SK-N-SH treated with all-trans-retinoic acid at 6 μM for 48 hours (cell line): ENCODE data around the gene AUTS2.
A peak's percentile ranks its signal among the peaks of the same experiment; 100 is the strongest.

Experiments
- ATAC-seq: fragments of 200-7000 bp; cut with Tn5 transposase; 3 replicates; pipeline ENCODE4 v1.9.1; 2020; ENCODE audit warnings: mild to moderate bottlenecking, moderate library complexity
- ARNTL ChIP-seq: fragments of 450-650 bp; formaldehyde crosslinking; IDR thresholded peaks from 2 replicates; pipeline ENCODE4 v1.5.0; 2020; ENCODE audit warnings: low read depth, mild to moderate bottlenecking, moderate library complexity, borderline replicate concordance
- CREB5 ChIP-seq: fragments of 250-450 bp; sonication (Bioruptor Pico); IDR thresholded peaks from 2 replicates; pipeline ENCODE4 v1.5.1; 2020; ENCODE audit warnings: low read depth, mild to moderate bottlenecking, moderate library complexity
- CSDC2 ChIP-seq: fragments of 250-450 bp; sonication (Bioruptor Pico); IDR thresholded peaks from 2 replicates; pipeline ENCODE4 v1.5.0; 2020; ENCODE audit warnings: mild to moderate bottlenecking, moderate library complexity
- CSRNP3 ChIP-seq: fragments of 250-450 bp; sonication (Bioruptor Pico); IDR thresholded peaks from 2 replicates; pipeline ENCODE4 v1.5.1; 2021; ENCODE audit warnings: mild to moderate bottlenecking, moderate library complexity
- ESRRG ChIP-seq: fragments of 250-450 bp; sonication (Bioruptor Pico); IDR thresholded peaks from 2 replicates; pipeline ENCODE4 v1.6.1; 2021; ENCODE audit warnings: mild to moderate bottlenecking
- GLIS3 ChIP-seq: fragments of 250-450 bp; sonication (Bioruptor Pico); IDR thresholded peaks from 2 replicates; pipeline ENCODE4 v1.5.0; 2020; ENCODE audit warnings: mild to moderate bottlenecking, moderate library complexity
- ISL1 ChIP-seq: fragments of 250-450 bp; sonication (Bioruptor Pico); IDR thresholded peaks from 2 replicates; pipeline ENCODE4 v2.1.2; 2022; ENCODE audit warnings: mild to moderate bottlenecking, moderate library complexity
- OSR1 ChIP-seq: fragments of 250-450 bp; sonication (Bioruptor Pico); IDR thresholded peaks from 2 replicates; pipeline ENCODE4 v1.8.0; 2022; ENCODE audit warnings: moderate library complexity, mild to moderate bottlenecking, inconsistent platforms
- PATZ1 ChIP-seq: fragments of 250-450 bp; sonication (Bioruptor Pico); IDR thresholded peaks from 2 replicates; pipeline ENCODE4 v1.8.0; 2020; ENCODE audit warnings: mild to moderate bottlenecking, moderate library complexity, borderline replicate concordance
- POU6F1 ChIP-seq: fragments of 250-450 bp; sonication (Bioruptor Pico); IDR thresholded peaks from 2 replicates; pipeline ENCODE4 v1.8.0; 2021; ENCODE audit warnings: low read depth, mild to moderate bottlenecking, moderate library complexity, borderline replicate concordance
- PPARA ChIP-seq: fragments of 250-450 bp; sonication (Bioruptor Pico); IDR thresholded peaks from 2 replicates; pipeline ENCODE4 v1.5.0; 2020; ENCODE audit warnings: mild to moderate bottlenecking, borderline replicate concordance
- SNAI2 ChIP-seq: fragments of 250-450 bp; sonication (Bioruptor Pico); IDR thresholded peaks from 2 replicates; pipeline ENCODE4 v1.5.0; 2020; ENCODE audit warnings: mild to moderate bottlenecking, moderate library complexity
- TCF4 ChIP-seq: fragments of 250-450 bp; sonication (Bioruptor Pico); IDR thresholded peaks from 2 replicates; pipeline ENCODE4 v1.8.0; 2021; ENCODE audit warnings: mild to moderate bottlenecking, moderate library complexity, borderline replicate concordance
- TSHZ2 ChIP-seq: fragments of 250-450 bp; sonication (Bioruptor Pico); IDR thresholded peaks from 2 replicates; pipeline ENCODE4 v1.5.0; 2020; ENCODE audit warnings: mild to moderate bottlenecking, moderate library complexity
- ZC3H10 ChIP-seq: fragments of 250-450 bp; sonication (Bioruptor Pico); IDR thresholded peaks from 2 replicates; pipeline ENCODE4 v1.5.1; 2021; ENCODE audit warnings: mild to moderate bottlenecking, moderate library complexity
- ZNF565 ChIP-seq: fragments of 450-650 bp; formaldehyde crosslinking; conservative IDR thresholded peaks from 2 replicates; pipeline ENCODE4 v1.5.0; 2020; ENCODE audit warnings: low read depth, mild to moderate bottlenecking, moderate library complexity
- ZNF70 ChIP-seq: fragments of 450-650 bp; formaldehyde crosslinking; IDR thresholded peaks from 2 replicates; pipeline ENCODE4 v1.5.0; 2020; ENCODE audit warnings: mild to moderate bottlenecking, moderate library complexity
- ZNF8 ChIP-seq: fragments of 450-650 bp; formaldehyde crosslinking; IDR thresholded peaks from 2 replicates; pipeline ENCODE4 v1.5.0; 2020; ENCODE audit warnings: mild to moderate bottlenecking, moderate library complexity

AUTS2 gene

GRCh38 chr7:69928621-69929020, 330.3 kb downstream of the AUTS2 start:
- TF ChIP-seq TSHZ2 (CRISPR knock-in tag) = no peak
- no peak for TF ChIP-seq ZC3H10 (CRISPR knock-in tag)
- no peak for TF ChIP-seq CSDC2 (CRISPR knock-in tag)
- no peak for TF ChIP-seq CREB5
- TF ChIP-seq ESRRG (CRISPR knock-in tag) = no peak
- no peak for TF ChIP-seq PPARA
- no peak for TF ChIP-seq TCF4
- TF ChIP-seq ZNF8 (CRISPR knock-in tag) = no peak
- TF ChIP-seq ZNF70 = no peak
- TF ChIP-seq POU6F1 (CRISPR knock-in tag) = no peak
- TF ChIP-seq, all 23 proteins: peak for 0
- ATAC-seq = no peak

- TF ChIP-seq CSRNP3 (CRISPR knock-in tag) (no peak), ZC3H10 (CRISPR knock-in tag) (no peak), GLIS3 (CRISPR knock-in tag) (no peak), ESRRG (CRISPR knock-in tag) (no peak), POU6F1 (CRISPR knock-in tag) (no peak), PATZ1 (no peak)
- TF ChIP-seq, all 23 proteins: peak for 0
- no peak for ATAC-seq
Observed at GRCh38 chr7:69929622-69930021, 331.3 kb downstream of the AUTS2 start.

- ATAC-seq = peak; percentile 80
- no peak for TF ChIP-seq ZNF565
- no peak for TF ChIP-seq ZNF8 (CRISPR knock-in tag)
- TF ChIP-seq SNAI2 (CRISPR knock-in tag) = no peak
- no peak for TF ChIP-seq OSR1 (CRISPR knock-in tag)
- TF ChIP-seq ARNTL (CRISPR knock-in tag) = no peak
- TF ChIP-seq ISL1 (CRISPR knock-in tag) = no peak
- TF ChIP-seq ESRRG (CRISPR knock-in tag) = no peak
- no peak for TF ChIP-seq PATZ1
- TF ChIP-seq, all 23 proteins: peak for 0
Observed at GRCh38 chr7:69932034-69932628, 333.9 kb downstream of the AUTS2 start.
